Measurements from ENCODE around the gene TNS1. TPM values are rescaled to one million over a fixed set of nuclear protein-coding genes. Genes with fewer than 3 reads are reported as not detected.
A peak's percentile ranks its signal among the peaks of the same experiment; 100 is the strongest.
"Not testable (repeated sequence)": the region's sequence is repeated elsewhere in the genome, so short reads cannot be mapped to it uniquely, and the experiment has no call there.

Gene TNS1
- total RNA-seq, 1 experiment from 2014 or later = 3.1 TPM

DNA sequence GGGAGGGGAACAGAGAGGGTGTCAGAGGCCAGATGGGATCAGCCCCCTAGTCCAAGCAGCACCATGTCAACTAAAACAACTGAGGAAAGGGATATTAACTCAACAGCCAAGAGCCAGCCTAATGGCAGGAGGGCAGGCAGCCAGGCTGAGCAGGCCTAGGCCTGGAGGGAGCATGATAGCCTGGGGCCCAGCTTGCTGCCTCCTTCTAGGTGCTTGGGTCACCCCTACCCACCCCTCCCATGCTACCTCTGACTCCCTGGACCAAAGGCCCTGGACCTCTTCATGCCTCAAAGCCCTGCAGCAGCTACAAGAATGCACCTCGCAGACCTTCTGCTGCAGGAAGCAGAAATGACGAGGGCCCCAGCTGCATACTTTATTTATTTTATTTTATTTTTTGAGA lies 22.1 kb upstream of the TNS1 start:
- Histone ChIP-seq H3K36me3 (replicated peaks; ENCODE audit: control insufficient read depth, insufficient read depth, low read length) (no peaks in the 10 kb centered on the region), H3K27me3 (ENCODE audit: control insufficient read depth, insufficient read depth, low read length) (no peaks in the 10 kb centered on the region), H3K4me3 (ENCODE audit: insufficient read depth, low read depth, low read length) (no peak overlapping the region)
- no peak for DNase-seq

DNA sequence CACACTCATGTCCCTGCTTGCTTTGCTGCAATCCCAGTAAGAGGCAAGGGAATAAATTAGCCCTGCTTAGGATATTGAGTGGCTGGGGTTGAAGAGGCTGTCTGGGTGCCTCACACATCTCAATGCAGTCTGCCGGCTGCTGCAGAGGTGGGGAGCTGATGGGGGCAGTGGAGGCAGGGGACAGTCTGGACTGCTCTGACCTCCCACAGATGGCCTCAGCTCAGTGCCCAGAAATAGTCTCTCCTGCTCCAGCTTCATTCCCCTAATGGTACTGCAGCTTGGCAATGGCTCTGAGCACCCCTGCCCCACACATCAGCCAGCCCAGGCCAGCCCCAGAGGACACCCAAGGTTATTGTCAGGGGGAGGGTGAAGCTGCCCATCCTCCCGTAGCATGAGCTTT lies 21.5 kb upstream of the TNS1 start:
- DNase-seq = no peak
- Histone ChIP-seq H3K36me3 (replicated peaks; ENCODE audit: control insufficient read depth, insufficient read depth, low read length) (no peaks in the 10 kb centered on the region), H3K4me3 (ENCODE audit: insufficient read depth, low read depth, low read length) (no peak overlapping the region), H3K27me3 (ENCODE audit: control insufficient read depth, insufficient read depth, low read length) (no peaks in the 10 kb centered on the region)

- peak; percentile 44 for DNase-seq
- no peak overlapping the region for H3K4me3 ChIP-seq (ENCODE audit: insufficient read depth, low read depth, low read length)
- no peaks in the 10 kb centered on the region for H3K27me3 ChIP-seq (ENCODE audit: control insufficient read depth, insufficient read depth, low read length)
Observed at GRCh38 chr2:218023636-218024035, 20.8 kb upstream of the TNS1 start.

DNA sequence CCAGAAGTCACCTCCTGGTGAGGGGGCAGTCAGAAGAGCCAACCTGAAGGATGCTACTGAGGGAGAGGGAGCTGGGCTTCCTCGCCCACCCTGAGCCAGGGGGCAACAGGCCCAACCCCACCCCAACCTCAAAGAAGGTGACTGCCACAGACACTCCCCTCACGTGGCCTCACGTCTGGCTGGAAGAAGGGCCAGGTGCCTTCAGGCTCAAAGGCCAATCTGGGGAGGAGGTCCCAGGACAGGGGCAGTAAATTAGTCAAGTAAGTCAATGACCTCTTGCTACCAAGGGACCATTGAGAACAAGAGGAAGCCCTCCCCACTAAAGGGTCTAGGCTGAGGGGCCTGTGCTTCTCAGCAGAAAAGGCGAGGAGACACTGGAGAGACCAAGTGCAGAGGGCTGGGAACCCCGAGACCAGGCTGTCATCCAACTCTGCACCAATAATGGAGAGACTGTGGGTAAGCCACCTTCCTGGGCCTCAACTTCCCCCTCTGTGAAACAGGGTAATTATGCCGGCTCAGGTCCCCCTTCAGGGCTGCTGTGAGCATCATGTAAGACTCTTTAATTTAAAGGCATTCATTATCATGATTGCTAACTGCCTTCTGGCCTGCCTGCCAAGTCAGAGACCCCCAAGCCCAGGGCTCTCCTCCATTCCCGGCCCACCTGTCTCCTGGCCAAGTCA lies 20.2 kb upstream of the TNS1 start:
- no peaks in the 10 kb centered on the region for H3K36me3 ChIP-seq (replicated peaks; ENCODE audit: control insufficient read depth, insufficient read depth, low read length)
- no peak overlapping the region for H3K4me3 ChIP-seq (ENCODE audit: insufficient read depth, low read depth, low read length)
- DNase-seq = no peak
- H3K27me3 ChIP-seq (ENCODE audit: control insufficient read depth, insufficient read depth, low read length) = no peaks in the 10 kb centered on the region

More at GRCh38 chr2:218023636-218024035, 20.8 kb upstream of the TNS1 start:
- H3K36me3 ChIP-seq (replicated peaks; ENCODE audit: control insufficient read depth, insufficient read depth, low read length) = no peaks in the 10 kb centered on the region

DNA sequence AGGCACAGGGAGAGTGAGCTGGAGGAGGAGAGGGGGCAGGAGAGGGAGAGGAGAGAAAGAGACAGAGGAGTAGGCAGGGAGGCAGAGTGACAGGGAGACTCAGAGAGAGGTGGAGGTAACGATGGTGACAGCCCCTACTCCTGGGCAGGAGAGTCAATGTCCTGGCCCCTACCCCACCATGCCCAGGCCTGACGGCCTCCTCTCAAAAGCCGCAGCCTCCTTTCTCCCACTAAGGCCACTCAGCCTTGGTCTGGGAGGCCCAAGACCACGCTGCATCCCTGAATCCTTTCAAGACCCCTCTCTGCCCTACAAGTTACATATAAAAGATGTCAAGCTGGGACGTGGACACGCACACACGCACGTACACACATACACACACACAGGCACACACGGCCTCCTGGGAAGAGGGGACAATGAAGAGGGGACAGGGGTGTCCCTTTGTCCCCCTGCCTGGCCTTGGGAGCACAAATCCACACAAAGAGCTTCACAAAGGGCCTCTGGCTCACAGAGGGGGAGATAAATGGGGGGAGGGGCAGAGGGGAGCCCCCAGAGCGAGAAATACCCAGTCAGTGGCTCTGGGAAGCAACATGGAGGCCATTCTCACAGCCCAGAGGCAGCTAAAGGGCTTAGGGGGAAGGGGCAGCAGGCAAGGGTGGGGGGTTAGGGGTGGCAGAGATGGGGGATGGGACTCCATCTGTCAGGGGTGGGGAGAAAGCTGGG lies 19.5 kb upstream of the TNS1 start:
- peak; percentile 43 for DNase-seq

GRCh38 chr2:218021536-218022071 lies 18.8 kb upstream of the TNS1 start:
- peak; percentile 44 for DNase-seq
- Histone ChIP-seq H3K27me3 (ENCODE audit: control insufficient read depth, insufficient read depth, low read length) (no peaks in the 10 kb centered on the region), H3K4me3 (ENCODE audit: insufficient read depth, low read depth, low read length) (no peak overlapping the region), H3K36me3 (replicated peaks; ENCODE audit: control insufficient read depth, insufficient read depth, low read length) (no peaks in the 10 kb centered on the region)

More for the DNA sequence above, 19.5 kb upstream of the TNS1 start:
- Histone ChIP-seq H3K36me3 (replicated peaks; ENCODE audit: control insufficient read depth, insufficient read depth, low read length) (no peaks in the 10 kb centered on the region), H3K4me3 (ENCODE audit: insufficient read depth, low read depth, low read length) (no peak overlapping the region), H3K27me3 (ENCODE audit: control insufficient read depth, insufficient read depth, low read length) (no peaks in the 10 kb centered on the region)

GRCh38 chr2:218020966-218021535 lies 18.3 kb upstream of the TNS1 start:
- Histone ChIP-seq H3K27me3 (ENCODE audit: control insufficient read depth, insufficient read depth, low read length) (no peaks in the 10 kb centered on the region), H3K36me3 (replicated peaks; ENCODE audit: control insufficient read depth, insufficient read depth, low read length) (no peaks in the 10 kb centered on the region), H3K4me3 (ENCODE audit: insufficient read depth, low read depth, low read length) (no peak overlapping the region)
- DNase-seq = peak; percentile 59

- no peak overlapping the region for H3K4me3 ChIP-seq (ENCODE audit: insufficient read depth, low read depth, low read length)
- peak; percentile 21 for DNase-seq
- no peaks in the 10 kb centered on the region for H3K36me3 ChIP-seq (replicated peaks; ENCODE audit: control insufficient read depth, insufficient read depth, low read length)
- H3K27me3 ChIP-seq (ENCODE audit: control insufficient read depth, insufficient read depth, low read length) = no peaks in the 10 kb centered on the region
Observed at GRCh38 chr2:218020281-218020680, 17.5 kb upstream of the TNS1 start.

DNA sequence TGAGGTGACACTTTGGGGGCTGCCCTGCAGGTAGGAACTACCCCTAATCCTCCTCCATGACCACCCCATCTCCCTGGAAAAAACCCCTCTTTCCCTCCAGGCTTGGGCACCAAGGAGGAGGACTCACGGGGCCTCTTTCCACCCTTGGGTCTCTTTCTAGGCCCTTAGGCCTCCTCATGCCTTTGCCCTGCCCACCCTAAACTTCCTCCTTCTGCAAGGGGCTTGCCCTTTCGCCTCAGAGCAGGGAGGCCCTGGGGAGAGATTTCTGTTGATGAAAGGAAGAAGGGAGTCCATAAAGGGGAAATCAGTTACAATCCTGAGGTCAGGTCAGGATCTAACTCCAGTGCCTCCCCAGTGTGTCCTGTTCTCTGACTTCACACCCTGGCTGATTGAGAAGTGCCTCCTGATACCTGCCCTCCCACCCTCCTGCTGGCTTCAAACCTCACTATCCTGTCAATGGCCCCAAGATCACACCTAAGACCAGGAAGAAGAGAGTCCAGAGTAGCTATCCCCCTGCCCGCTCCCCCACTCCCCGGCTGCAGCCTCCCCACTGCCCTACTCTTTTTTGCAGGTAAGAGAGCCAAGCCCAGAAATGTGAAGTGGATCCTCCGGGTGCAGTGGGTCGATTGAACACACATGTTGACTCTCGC lies 16.7 kb upstream of the TNS1 start:
- Histone ChIP-seq H3K27me3 (ENCODE audit: control insufficient read depth, insufficient read depth, low read length) (no peaks in the 10 kb centered on the region), H3K36me3 (replicated peaks; ENCODE audit: control insufficient read depth, insufficient read depth, low read length) (no peaks in the 10 kb centered on the region), H3K4me3 (ENCODE audit: insufficient read depth, low read depth, low read length) (no peak overlapping the region)
- DNase-seq = peak; percentile 30

- not testable (repeated sequence) for H3K36me3 ChIP-seq (replicated peaks; ENCODE audit: control insufficient read depth, insufficient read depth, low read length); H3K27me3 ChIP-seq (ENCODE audit: control insufficient read depth, insufficient read depth, low read length); DNase-seq; H3K4me3 ChIP-seq (ENCODE audit: insufficient read depth, low read depth, low read length)
Observed at GRCh38 chr2:218018842-218019125, 16.0 kb upstream of the TNS1 start.

GRCh38 chr2:218017211-218018053 lies 14.6 kb upstream of the TNS1 start:
- DNase-seq = no peak
- Histone ChIP-seq H3K36me3 (replicated peaks; ENCODE audit: control insufficient read depth, insufficient read depth, low read length) (no peaks in the 10 kb centered on the region), H3K27me3 (ENCODE audit: control insufficient read depth, insufficient read depth, low read length) (peaks cover 2% of the 10 kb centered on the region; the same call in 1 of the 2 replicates), H3K4me3 (ENCODE audit: insufficient read depth, low read depth, low read length) (no peak overlapping the region)

DNA sequence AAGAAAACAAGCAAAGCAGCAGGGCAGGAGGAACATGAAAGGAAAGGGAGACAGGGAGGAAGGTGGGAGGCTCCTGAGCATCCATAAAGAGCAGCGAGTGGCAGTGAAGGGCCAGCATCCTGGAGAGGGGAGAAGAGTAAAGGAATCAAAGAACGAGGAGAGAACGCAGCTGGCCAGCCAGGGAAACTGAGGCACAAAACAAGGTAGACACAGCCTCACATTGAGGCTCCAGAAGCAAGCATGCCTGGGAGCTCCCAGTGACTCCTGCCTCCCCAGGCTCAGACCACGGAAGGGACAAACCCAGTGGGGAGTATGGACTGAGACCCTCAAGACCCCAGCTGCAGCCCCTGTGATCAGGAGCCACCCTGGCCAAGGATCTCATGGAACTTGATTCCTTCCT lies 14.0 kb upstream of the TNS1 start:
- Histone ChIP-seq H3K4me3 (ENCODE audit: insufficient read depth, low read depth, low read length) (no peak overlapping the region), H3K36me3 (replicated peaks; ENCODE audit: control insufficient read depth, insufficient read depth, low read length) (no peaks in the 10 kb centered on the region), H3K27me3 (ENCODE audit: control insufficient read depth, insufficient read depth, low read length) (peaks cover 2% of the 10 kb centered on the region; the same call in 1 of the 2 replicates)
- no peak for DNase-seq

- Histone ChIP-seq H3K4me3 (ENCODE audit: insufficient read depth, low read depth, low read length) (no peak overlapping the region), H3K36me3 (replicated peaks; ENCODE audit: control insufficient read depth, insufficient read depth, low read length) (no peaks in the 10 kb centered on the region), H3K27me3 (ENCODE audit: control insufficient read depth, insufficient read depth, low read length) (peaks cover 10% of the 10 kb centered on the region)
- DNase-seq = no peak
Observed at GRCh38 chr2:218015586-218016521, 13.1 kb upstream of the TNS1 start.

All from H7 (cell line).